Measurements from ENCODE around the gene PIGR. TPM values are rescaled to one million over a fixed set of nuclear protein-coding genes. Genes with fewer than 3 reads are reported as not detected.

PIGR gene
- total and polyA plus RNA-seq, 12 donors: under 0.01 to 3.4 (median 0.55) TPM; not detected in 2

DNA sequence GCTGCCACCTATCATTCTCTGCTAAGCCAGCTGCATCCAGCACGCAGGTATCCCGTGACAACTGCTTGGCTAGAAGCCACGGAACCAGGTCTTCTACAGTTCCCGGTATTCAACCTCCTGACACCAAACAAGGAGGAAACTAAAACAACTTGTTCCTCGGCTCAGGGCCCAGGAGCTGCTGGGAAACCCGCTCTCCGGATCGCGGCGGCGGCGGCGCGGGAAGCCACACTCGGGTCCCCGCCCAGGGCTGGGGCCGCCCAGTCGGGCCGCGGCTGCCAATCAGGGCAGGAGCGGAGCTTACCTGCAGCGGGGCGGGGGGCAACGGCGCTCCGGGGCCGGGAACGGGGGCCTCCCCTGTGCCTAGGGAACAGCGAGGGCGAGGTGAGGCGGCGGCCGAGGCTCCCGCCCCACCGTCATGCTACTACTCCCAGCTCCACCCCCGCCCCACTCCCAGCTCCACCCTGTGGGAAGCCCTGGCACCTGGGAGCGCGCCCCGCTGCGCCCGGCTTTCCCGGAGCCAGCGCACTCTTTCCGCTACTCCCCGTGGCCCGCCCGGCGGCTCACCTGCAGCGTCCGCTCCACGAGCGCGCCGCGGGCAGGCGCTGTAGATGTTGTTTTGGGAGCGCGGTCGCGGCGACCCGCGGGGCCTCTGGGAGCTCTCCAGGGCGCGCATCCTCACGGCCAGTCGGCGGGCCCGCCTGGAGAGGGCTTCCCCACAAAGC lies 36.9 kb downstream of the PIGR start:
- H3K9me3 ChIP-seq (replicated peaks in 1 of 3): no peaks in the 10 kb centered on the region
- H3K27ac ChIP-seq: peak overlapping the region in 1 of 5 donors; percentile 26
- intact Hi-C loops (cut with DNase I): loop anchor here in 1 of 2 donors (10.0 kb wide), 1 partner anchor 175 kb away; no protein-coding TSS in a partner anchor
- TF ChIP-seq CTCF (IDR thresholded peaks at IDR 0.05): no peak
- no peak for TF ChIP-seq POLR2A (IDR thresholded peaks at IDR 0.05)
- H3K4me3 ChIP-seq: peak overlapping the region in 2 of 4 donors; percentile 27 to 56
- peaks cover 9 to 15% of the 10 kb centered on the region in 2 donors for H3K4me1 ChIP-seq (replicated peaks in 1 of 2)
- DNase-seq: peak; percentile 29 to 84 (median 50)
- H3K27me3 ChIP-seq: peaks cover 10% of the 10 kb centered on the region
- no peaks in the 10 kb centered on the region for H3K36me3 ChIP-seq (replicated peaks in 1 of 2)
- 1 to 14% (median 6%) methylated on average over 10 to 69 of the region's 69 CpGs for WGBS, 4 donors

GRCh38 chr1:206908038-206908437 lies 38.2 kb downstream of the PIGR start:
- intact Hi-C loops (cut with DNase I): loop anchor here in 1 of 2 donors (10.0 kb wide), 1 partner anchor 173 kb away; no protein-coding TSS in a partner anchor
- Histone ChIP-seq H3K4me1 (replicated peaks in 1 of 2) (peaks cover 9 to 15% of the 10 kb centered on the region in 2 donors), H3K36me3 (replicated peaks in 1 of 2) (no peaks in the 10 kb centered on the region), H3K27me3 (peaks cover 8% of the 10 kb centered on the region), H3K4me3 (no peak overlapping the region), H3K27ac (no peak overlapping the region), H3K9me3 (replicated peaks in 1 of 3) (no peaks in the 10 kb centered on the region)
- TF ChIP-seq POLR2A (IDR thresholded peaks at IDR 0.05): no peak
- TF ChIP-seq CTCF (IDR thresholded peaks at IDR 0.05): no peak
- DNase-seq: no peak
- WGBS, 4 donors: 89 to 94% (median 91%) methylated on average over 10 of the region's 10 CpGs

DNA sequence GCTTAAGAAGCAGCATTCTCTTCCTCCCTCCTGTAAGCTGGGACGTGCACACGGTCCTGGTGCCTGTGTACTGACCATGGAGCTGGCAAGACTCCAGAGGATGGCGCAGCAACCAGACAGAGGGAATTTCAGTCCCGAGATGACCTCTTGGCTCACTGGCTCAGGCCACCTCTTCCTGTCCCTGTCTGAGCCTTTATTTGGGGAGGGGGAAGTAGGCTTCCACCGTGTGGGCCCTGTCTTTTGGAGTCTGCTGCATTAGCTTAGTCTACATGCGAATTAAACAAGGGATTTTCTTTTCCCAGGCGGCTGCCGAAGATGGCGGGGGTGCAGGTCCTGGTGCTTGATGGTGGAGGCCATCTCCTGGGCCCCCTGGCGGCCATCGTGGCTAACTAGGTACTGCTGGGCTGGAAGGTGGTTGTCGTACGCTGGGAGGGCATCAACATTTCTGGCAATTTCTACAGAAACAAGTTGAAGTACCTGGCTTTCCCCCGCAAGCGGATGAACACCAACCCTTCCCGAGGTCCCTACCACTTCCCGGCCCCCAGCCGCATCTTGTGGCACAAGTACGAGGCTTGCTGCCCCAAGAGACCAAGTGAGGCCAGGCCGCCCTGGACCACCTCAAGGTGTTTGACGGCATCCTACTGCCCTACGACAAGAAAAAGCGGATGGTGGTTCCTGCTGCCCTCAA lies 38.8 kb downstream of the PIGR start:
- H3K36me3 ChIP-seq (replicated peaks in 1 of 2): no peaks in the 10 kb centered on the region
- no peak overlapping the region for H3K27ac ChIP-seq
- H3K27me3 ChIP-seq: peaks cover 3% of the 10 kb centered on the region
- H3K4me3 ChIP-seq: no peak overlapping the region
- WGBS, 4 donors: 75 to 84% (median 78%) methylated on average over 14 to 23 of the region's 23 CpGs
- TF ChIP-seq CTCF (IDR thresholded peaks at IDR 0.05) (peak in 1 of 6 experiments; percentile 33), POLR2A (IDR thresholded peaks at IDR 0.05) (no peak)
- intact Hi-C loops (cut with DNase I): loop anchor here in 1 of 2 donors (10.0 kb wide), 1 partner anchor 173 kb away; no protein-coding TSS in a partner anchor
- H3K9me3 ChIP-seq (replicated peaks in 1 of 3): no peaks in the 10 kb centered on the region
- DNase-seq: peak in 4 of 7 donors; percentile 37 to 61 (median 53)
- H3K4me1 ChIP-seq (replicated peaks in 1 of 2): peaks cover 9 to 15% of the 10 kb centered on the region in 2 donors

All from adrenal gland (tissue), 12 donors.